CD4-positive, alpha-beta T cell treated with Interleukin-4 for 1 hour (primary cell): ENCODE measurements around the gene FGF7.
"Not testable (repeated sequence)": the region's sequence is repeated elsewhere in the genome, so short reads cannot be mapped to it uniquely, and the experiment has no call there.

Experiments used
- DNase-seq, 2 donors: peaks; one replicate each; pipeline ENCODE4 v3.0.0-alpha.2; 2020 to 2022

FGF7 gene

GRCh38 chr15:49495993-49496753 lies 73.1 kb downstream of the FGF7 start:
- DNase-seq = no peak

GRCh38 chr15:49501586-49501985 lies 78.5 kb downstream of the FGF7 start:
- no peak for DNase-seq

- no peak for DNase-seq
Measured at GRCh38 chr15:49506341-49506740, 83.3 kb downstream of the FGF7 start.

- DNase-seq = no peak
Measured at GRCh38 chr15:49507261-49507660, 84.2 kb downstream of the FGF7 start.

- not testable (repeated sequence) for DNase-seq
Measured at GRCh38 chr15:49512739-49513138, 89.7 kb downstream of the FGF7 start.

- no peak for DNase-seq
Measured at GRCh38 chr15:49521802-49522201, 98.8 kb downstream of the FGF7 start.

GRCh38 chr15:49528289-49528688 lies 105.2 kb downstream of the FGF7 start:
- DNase-seq = no peak

- DNase-seq = no peak
Measured at GRCh38 chr15:49530092-49530491, 107.0 kb downstream of the FGF7 start.
